ENCODE data around the gene TMEM184A.

Gene TMEM184A

DNA sequence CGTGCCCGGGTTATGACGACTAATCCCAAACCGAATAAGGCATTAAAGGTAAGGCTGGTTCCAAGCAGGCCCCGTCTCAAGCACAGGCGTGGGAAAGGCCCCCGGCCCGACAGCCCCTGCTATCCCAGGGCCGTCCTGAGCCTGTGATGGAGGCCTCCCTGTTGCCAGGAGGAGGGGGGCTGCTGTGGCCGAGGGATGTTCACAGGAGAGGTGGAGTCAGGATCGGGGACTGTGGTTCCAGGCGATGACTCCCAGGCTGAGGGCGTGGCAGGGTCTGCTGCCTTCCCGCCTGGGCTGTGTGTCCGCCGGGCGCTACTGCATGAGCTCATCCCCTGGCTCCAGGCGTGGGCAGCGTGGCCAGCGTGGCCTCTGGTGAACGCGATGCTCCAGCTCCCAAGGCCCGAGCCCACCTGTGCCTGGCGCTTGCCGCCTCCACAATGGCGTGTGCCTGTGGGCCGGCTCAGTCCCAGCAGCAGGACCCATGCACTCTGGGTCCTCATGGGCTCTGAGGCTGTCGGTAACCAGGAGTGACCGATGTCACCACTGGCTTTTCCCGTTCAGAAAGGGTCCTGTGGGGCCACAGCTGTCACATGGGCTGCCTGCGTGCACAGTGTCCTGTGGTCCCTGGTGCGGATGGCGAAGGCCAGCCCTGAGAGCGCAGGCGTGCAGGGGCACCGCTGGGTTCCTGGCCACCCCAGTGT, 16.7 kb downstream of the TMEM184A start:
- DNase-seq (ENCODE audit: low read depth, low spot score) = no peak

DNA sequence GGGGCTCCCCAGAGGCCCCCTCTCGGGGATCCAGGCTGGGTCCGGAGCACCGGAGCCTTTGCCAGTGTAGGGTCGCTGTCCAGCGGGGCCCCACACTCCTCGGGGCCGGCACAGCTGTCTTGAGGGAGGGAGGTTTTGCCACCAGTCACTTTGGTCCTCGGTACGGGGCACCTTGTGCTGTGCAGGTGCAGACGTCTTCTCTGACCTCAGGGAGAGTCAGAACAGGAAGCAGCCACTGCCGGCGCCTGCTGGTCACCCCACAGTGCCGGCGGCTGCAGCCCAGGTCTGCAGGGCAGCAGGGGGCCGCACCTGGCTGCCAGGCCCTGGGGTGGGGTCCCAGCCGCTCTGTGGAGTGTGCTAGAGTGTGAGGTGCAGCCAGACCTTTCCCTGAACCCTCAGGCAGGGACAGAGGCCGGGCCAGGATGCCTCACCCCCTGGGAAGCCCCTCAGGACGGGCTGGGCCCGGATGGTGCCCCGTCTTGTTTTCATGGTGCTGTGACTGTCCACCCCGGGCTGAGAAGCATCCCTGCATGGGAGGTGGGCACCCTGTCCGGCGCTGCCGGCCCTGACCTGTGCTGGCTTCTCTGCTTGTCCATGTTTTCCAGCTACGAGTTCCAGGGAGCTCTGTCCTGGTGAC, 17.3 kb downstream of the TMEM184A start:
- DNase-seq (ENCODE audit: low read depth, low spot score) = no peak

DNA sequence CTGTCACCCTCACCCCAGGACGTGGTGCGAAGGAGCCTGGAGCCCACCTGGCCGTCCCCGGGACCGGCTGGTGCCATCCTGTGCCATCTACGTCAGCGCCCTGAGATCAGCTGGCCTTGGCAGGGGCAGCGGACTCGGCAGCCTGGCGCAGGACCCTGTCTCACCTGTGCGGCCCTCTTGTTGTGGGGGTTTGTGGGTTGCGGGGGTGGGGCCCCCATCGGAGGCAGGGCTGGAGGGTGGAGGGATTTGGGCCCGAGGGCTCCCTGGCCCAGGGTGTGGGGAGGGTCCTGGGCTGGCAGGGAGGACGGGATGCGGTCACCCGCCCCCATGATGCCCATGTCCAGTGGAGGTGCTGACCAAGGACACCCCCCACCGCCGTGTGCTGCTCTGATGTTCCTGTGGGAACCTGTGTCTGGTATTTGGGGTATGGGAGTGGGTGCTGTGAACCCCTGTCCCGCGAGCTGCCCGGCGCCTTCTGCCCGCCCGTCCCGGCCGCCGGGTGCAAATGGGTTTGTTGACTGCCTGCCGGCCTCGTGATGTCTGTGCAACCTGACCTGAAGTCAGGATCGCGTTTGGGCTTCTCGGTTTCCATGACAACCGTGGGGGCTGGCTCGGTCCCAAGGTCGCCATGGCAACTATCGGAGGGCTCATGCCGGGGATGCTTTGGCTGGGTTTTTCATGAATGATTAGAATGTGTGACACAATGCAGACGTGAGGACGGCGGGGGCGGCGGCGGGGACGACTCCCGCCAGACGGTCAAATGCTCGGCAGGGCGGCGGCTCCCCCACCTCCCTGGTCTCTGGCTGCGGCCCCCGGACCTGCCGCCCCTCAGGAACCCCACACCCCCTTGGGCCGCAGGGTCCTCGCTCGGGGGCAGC, 18.2 kb downstream of the TMEM184A start:
- DNase-seq (ENCODE audit: low read depth, low spot score) = no peak

DNA sequence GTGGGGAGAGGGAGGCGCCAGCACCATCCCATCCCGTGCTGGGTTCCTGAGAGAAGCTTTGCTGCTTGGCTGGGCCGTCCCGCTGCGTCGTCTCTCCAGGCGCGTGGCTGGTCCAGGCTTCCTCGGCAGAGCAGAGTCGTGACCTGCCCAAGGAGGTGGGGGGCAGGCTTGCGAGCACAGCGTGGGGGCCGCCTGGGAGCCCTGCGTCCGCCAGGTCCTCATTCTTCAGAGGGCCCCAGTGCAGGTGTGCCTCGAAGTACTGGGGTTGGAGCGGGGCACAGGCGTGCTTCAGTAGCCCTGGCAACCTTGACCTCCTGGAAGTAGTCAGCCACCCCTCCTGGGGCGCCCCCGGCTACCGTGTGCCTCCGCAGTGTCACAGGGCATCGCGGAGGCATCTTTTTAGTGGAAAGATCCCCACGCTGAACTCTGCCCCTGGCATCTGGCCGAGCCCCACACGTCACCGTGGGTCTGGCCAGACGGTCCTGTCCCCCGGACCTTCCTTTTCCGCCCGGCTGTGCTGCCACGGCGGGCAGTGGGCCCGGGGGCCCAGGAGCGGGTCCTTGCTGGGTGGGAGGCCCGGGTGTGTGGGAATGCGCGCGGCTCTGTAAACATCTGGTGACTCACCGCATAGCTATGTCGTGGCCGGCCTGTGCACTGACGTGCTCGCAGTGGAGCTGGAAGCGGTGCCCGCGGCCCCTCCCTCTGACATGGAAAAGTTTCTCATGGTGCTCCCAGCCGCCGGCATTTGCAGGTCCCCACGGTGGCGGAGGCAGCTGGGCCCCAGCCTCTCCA, 19.1 kb downstream of the TMEM184A start:
- DNase-seq (ENCODE audit: low read depth, low spot score) = no peak

GRCh38 chr7:1536455-1536742, 19.6 kb downstream of the TMEM184A start:
- no peak for DNase-seq (ENCODE audit: low read depth, low spot score)

DNA sequence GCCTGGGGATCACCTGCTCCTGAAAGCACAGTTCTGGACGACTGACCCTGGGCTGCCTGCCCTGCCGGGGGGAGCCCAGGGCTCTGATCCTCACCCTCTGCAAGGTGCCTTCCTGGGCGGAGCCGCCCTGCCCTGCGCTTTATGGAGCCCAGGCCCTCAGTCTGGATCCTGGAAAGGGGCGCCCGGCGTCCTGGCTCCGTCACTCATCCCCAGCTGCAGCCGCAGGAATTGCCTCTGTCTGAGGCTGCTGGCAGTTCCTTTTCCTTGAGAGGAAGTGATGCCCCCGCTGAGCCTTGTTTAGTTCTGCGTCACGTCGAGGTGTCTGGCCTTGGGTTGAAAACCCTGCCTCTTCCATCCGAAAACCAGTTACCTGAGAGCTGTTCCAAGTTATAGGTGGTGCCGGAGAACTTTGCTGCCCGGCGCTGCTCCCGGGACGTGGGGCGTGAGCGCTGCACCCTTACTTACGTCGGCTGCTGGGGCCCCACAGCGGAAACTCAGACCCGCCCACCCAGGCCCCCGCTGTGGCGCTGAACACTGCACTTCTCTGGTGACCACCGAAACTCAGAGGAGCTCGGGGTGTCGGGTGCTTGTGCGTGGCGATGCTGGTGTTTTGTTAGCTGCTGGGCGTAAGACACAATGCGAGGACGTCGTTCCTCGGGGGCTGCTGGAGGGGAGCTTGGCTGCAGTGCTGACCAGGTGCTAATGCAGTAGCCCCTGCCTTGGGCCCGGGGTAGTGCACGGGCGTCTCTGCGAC, 20.1 kb downstream of the TMEM184A start:
- no peak for DNase-seq (ENCODE audit: low read depth, low spot score)

DNA sequence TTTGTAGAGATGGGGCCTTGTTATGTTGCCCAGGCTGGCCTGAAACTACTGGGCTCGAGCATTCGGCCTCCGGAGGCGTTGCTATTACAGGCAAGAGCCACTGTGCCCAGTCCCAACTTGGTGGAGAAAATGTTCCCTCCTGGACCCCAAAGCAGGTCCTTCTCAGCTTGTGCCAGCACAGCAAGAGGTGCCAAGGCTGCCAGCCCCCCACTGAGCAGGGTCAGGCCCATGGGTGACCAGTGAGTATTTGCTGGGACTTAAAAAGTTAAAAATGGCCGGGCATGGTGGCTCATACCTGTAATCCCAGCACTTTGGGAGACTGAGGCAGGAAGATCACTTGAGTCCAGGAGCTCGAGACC, 20.9 kb downstream of the TMEM184A start:
- no peak for DNase-seq (ENCODE audit: low read depth, low spot score)

DNA sequence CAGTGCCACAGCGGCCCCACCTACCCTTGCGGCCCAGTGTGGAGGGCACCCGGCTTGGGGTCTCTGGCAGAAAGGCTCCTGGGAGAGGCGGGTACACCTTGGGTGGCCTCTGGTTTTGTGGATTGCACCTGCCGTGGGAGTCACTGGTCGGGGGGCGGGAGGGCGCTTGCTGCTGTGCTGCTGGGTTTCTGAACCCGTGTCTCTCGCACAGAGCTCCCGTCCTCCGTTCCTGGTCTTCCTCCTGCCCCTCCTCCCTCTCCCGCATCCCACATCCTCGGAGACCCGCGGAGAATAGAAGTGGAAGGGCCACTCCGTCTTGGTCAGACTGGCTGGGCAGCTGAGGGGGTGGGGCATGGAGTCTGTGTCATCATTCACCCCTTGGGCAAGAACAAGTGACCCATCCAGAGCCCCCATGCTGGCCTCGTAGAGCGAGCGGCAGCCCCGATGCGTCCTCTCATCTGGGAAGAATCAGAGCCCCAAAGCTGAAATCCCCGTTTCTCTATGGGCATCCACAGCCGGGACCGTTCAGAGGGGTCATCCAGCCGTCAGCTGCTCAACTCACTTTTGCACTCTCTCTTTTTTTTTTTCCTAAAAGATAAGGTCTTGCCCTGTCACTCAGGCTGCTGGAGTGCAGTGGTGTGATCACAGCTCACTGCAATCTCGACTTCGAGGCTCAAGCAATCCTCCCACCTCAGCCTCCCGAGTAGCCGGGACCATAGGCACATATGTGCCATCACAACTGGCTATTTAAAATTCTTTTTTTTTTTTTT, 21.5 kb downstream of the TMEM184A start:
- DNase-seq (ENCODE audit: low read depth, low spot score) = no peak

DNA sequence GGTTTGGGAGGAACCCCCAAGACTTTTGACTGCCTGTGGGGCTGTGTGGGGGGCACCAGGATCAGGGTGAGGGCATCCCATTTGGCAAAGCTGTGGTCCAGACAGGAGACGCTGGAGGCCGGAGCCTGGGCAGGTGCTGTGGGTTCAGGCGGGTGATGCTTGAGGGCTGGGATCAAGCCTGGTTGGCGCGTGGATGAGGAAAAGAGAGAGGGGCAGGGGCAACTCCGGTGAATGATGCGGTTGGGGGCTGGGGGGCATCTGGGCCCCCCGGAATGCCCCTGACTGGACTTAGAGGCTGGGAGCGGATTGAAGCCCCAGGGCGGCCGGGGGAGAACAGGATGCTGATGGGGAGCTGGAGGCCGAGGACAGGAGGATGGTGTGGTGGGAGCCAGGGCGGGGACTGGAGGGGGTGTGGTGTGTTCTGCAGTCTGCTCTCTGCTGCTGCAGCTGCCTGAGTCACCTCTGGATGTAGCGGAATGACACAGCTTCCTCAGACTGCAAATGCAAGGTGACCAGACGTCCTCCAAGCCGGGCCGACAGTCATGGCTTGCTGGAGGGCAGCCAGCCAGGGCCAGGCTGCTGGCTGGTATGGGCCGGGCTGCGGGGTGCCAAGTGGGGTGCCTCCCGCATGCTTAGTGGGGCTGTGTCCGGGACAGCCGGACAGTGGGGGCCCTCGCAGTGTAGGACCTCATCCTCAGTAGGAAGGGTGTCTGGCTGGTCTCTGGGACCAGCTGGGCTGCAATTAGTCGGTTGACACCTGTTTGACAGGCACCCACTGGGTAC, 22.3 kb downstream of the TMEM184A start:
- DNase-seq (ENCODE audit: low read depth, low spot score) = no peak

GRCh38 chr7:1533255-1533546, 22.8 kb downstream of the TMEM184A start:
- DNase-seq (ENCODE audit: low read depth, low spot score) = no peak

DNA sequence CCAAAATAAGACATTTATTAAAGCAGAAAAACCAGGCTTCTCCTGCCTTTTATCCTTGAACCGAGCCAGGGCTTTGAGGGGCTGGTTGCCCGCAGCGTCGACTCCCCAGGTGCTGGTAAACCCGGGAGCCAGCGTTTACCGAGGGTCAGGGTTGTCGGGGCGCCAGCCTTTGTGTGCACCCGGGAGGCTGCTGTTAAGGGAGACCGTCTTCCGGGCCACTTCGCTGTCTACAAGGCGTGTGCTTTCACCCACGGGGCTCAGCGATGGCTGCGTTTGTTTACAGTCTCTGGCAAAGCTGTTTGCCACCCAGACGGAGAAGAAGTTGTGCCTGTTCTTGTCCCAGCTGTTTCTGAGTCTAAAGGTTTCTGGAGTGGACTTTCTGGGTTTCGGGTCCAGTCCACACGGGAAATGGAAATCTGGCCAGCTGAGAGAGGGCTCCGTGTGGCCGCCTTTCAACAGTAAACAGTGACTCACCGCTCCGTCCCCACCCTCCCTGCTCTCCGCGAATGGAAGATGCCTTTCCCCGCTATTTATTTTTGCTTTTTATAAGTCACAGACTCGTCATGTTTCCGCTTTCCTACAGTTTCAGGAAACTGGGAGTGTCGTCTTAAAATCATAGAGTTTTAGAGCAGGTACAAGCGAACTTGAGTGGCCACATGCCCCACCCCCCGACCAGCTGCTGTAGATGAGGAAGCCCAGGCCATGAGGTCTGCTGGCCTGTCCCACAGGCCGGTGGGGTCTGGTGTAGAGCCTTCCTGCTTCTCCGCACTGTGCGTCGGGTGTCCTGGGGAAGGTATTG, 23.4 kb downstream of the TMEM184A start:
- no peak for DNase-seq (ENCODE audit: low read depth, low spot score)

- no peak for DNase-seq (ENCODE audit: low read depth, low spot score)
These were observed 24.0 kb downstream of the TMEM184A start for GRCh38 chr7:1531979-1532455.

DNA sequence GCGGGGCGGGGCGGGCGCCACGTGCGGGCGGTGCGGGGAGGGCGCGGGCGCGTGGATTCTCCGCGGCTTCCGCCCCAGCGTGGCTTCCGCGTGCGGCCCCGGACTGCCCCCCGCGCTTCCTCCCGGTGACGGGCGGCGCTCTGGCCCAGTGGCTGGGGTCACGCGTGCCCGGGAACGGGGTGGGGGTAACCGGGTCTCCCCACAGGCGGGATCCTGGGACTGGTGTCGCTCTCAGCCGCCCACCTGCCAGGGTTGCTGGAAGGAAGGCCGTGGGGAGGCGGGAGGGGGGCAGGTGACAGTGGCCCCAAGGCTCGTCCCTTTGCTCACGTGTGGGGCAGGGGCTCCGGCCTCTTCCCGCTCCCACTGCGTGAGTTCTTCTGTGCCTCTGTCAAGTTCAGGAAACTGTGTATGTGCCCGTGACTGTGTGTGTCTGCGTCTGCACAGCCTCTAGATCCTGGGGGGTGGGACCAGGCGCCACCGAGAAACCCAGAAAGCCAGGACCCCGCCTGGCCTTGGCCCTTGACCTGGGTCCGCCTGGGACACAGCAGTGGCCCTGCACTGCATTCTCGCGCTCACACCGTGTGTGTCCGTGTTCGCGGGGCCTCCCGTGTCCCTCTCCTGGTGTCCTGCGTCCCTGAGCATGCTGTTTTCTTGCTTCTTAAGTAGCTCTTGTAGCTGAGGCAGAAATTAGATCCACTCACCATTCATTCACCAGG, 24.6 kb downstream of the TMEM184A start:
- DNase-seq (ENCODE audit: low read depth, low spot score) = no peak

DNA sequence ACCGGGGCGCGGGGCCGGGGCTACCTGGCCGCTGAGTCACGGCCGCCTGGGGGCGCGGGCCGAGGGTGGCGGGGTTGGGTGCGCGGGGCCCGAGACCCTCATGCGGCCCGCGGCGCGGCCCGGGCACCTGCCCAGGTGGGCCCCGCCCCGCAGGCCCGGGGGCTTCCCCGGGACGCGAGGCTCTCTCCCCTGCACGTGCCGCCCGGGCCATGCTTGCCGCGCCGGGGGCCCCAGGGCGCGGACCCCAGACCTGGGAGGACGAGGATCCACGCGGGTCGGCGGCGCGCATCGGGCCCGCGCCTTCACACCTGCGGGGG, 25.1 kb downstream of the TMEM184A start:
- DNase-seq (ENCODE audit: low read depth, low spot score) = no peak

- no peak for DNase-seq (ENCODE audit: low read depth, low spot score)
These were observed 26.5 kb downstream of the TMEM184A start for GRCh38 chr7:1529383-1530116.

- DNase-seq (ENCODE audit: low read depth, low spot score) = no peak
These were observed 29.7 kb downstream of the TMEM184A start for GRCh38 chr7:1526271-1526754.

DNA sequence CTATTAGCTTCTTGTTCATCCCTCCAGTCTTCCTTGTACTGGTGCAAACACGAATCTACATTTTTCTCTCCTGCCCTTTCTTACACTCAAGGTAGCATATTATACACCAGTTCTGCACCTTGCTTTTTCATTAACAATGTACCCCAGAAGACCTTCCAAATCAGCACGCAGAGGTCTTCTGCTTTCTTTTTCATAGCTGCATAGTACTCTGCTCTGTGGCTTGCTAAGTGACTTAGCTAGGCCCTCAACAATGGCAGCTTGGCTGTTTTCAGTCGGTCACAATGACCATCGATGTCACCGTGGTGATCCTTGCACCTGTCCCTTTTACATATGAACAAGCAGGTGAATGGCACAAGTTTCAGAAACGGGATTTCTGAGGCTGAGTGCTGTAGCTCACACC, 30.6 kb downstream of the TMEM184A start:
- DNase-seq (ENCODE audit: low read depth, low spot score) = no peak

- no peak for DNase-seq (ENCODE audit: low read depth, low spot score)
These were observed 32.2 kb downstream of the TMEM184A start for GRCh38 chr7:1523844-1524243.
